GM23338 (cell line): ENCODE data around the gene ADD3. TPM values are rescaled to one million over a fixed set of nuclear protein-coding genes. Genes with fewer than 3 reads are reported as not detected.

ENCODE experiments used
- ATAC-seq: fragments of 200-7000 bp; cut with Tn5 transposase; 3 replicates; pipeline ENCODE4 v1.9.1; 2020
- DNase-seq: peaks from one replicate; pipeline ENCODE4 v3.0.0-alpha.2; 2015; ENCODE audit warnings: low spot score
- H2AFZ ChIP-seq: fragments of 200-600 bp; sonication (generic); 2 replicates; pipeline ENCODE4 v1.8.0; 2016; ENCODE audit warnings: antibody characterized with exemption, mild to moderate bottlenecking, moderate library complexity
- H3F3A ChIP-seq: fragments of 200-600 bp; sonication (generic); replicated peaks from 2 replicates; pipeline ENCODE4 v1.8.0; 2017; ENCODE audit warnings: antibody characterized with exemption, mixed run types, low read depth
- H3K27ac ChIP-seq: fragments of 200-600 bp; sonication (generic); 2 replicates; pipeline ENCODE4 v1.6.1; 2016; ENCODE audit warnings: low read depth
- H3K27me3 ChIP-seq: fragments of 200-600 bp; sonication (generic); 2 replicates; pipeline ENCODE4 v1.8.0; 2016; ENCODE audit warnings: mild to moderate bottlenecking, mixed run types, moderate library complexity; ENCODE audit not compliant: insufficient read depth
- H3K36me3 ChIP-seq: fragments of 200-600 bp; sonication (generic); 2 replicates; pipeline ENCODE4 v1.8.0; 2016; ENCODE audit warnings: mild to moderate bottlenecking; ENCODE audit not compliant: insufficient read depth
- H3K4me1 ChIP-seq: fragments of 200-600 bp; sonication (generic); 2 replicates; pipeline ENCODE4 v1.8.0; 2016; ENCODE audit warnings: mild to moderate bottlenecking, moderate library complexity; ENCODE audit not compliant: insufficient read depth
- H3K4me2 ChIP-seq: fragments of 200-600 bp; sonication (generic); 2 replicates; pipeline ENCODE4 v1.7.1; 2017; ENCODE audit warnings: mixed run types
- H3K4me3 ChIP-seq: fragments of 200-600 bp; sonication (generic); 2 replicates; pipeline ENCODE4 v1.6.1; 2016; ENCODE audit warnings: mixed run types
- H3K79me2 ChIP-seq: fragments of 200-600 bp; sonication (generic); replicated peaks from 2 replicates; pipeline ENCODE4 v1.8.0; 2017; ENCODE audit warnings: mild to moderate bottlenecking; ENCODE audit not compliant: insufficient read depth
- H3K9me2 ChIP-seq: fragments of 200-600 bp; sonication (generic); 2 replicates; pipeline ENCODE4 v1.8.0; 2017; ENCODE audit not compliant: insufficient read depth
- H4K20me1 ChIP-seq: fragments of 200-600 bp; sonication (generic); replicated peaks from 2 replicates; pipeline ENCODE4 v1.8.0; 2017; ENCODE audit warnings: mild to moderate bottlenecking; ENCODE audit not compliant: insufficient read depth
- H3K27ac Mint-ChIP-seq: 2 replicates; pipeline ENCODE4 v1.8.0; 2020; ENCODE audit warnings: inconsistent platforms, mild to moderate bottlenecking, moderate library complexity, mixed read lengths
- H3K27me3 Mint-ChIP-seq: 3 replicates; pipeline ENCODE4 v1.8.0; 2022; ENCODE audit warnings: low read depth, mild to moderate bottlenecking, moderate library complexity, mixed read lengths, inconsistent platforms; ENCODE audit not compliant: insufficient read depth, poor library complexity
- H3K36me3 Mint-ChIP-seq: 3 replicates; pipeline ENCODE4 v1.8.0; 2021; ENCODE audit warnings: low read depth, mild to moderate bottlenecking, inconsistent platforms, moderate library complexity, mixed read lengths
- H3K4me1 Mint-ChIP-seq: 3 replicates; pipeline ENCODE4 v1.8.0; 2020; ENCODE audit warnings: mild to moderate bottlenecking, inconsistent platforms, mixed read lengths
- H3K4me3 Mint-ChIP-seq: 3 replicates; pipeline ENCODE4 v1.8.0; 2021; ENCODE audit warnings: moderate library complexity, mild to moderate bottlenecking, inconsistent platforms, mixed read lengths
- H3K9me3 Mint-ChIP-seq: 3 replicates; pipeline ENCODE4 v1.8.0; 2020; ENCODE audit warnings: moderate library complexity, mild to moderate bottlenecking, inconsistent platforms, mixed read lengths
- CTCF ChIP-seq, 2 experiments: fragments of 200-600 bp in 1 of 2; sonication (generic) in 1 of 2; conservative IDR thresholded peaks; 2 replicates each; pipeline versions ENCODE4 v1.5.1 to v1.6.1; 2016 to 2017; ENCODE audit warnings: antibody characterized with exemption in 2 of 2, low read depth in 2 of 2, mild to moderate bottlenecking in 2 of 2, moderate library complexity in 1 of 2
- ETS1 ChIP-seq: IDR thresholded peaks from 2 replicates; pipeline ENCODE4 v1.6.1; 2016; ENCODE audit warnings: antibody characterized with exemption
- EZH2 ChIP-seq: fragments of 200-600 bp; sonication (generic); IDR thresholded peaks from one replicate; pipeline ENCODE4 v1.8.0; 2017; ENCODE audit warnings: antibody characterized with exemption, mild to moderate bottlenecking, low read depth; ENCODE audit not compliant: unreplicated experiment
- NANOG ChIP-seq: IDR thresholded peaks from 2 replicates; pipeline ENCODE4 v1.6.1; 2016; ENCODE audit warnings: antibody characterized with exemption, borderline replicate concordance
- POLR2AphosphoS5 ChIP-seq: IDR thresholded peaks from 2 replicates; pipeline ENCODE4 v1.6.1; 2016; ENCODE audit warnings: antibody characterized with exemption, low read depth
- REST ChIP-seq: IDR thresholded peaks from one replicate; pipeline ENCODE4 v1.6.1; 2018; ENCODE audit warnings: antibody characterized with exemption; ENCODE audit not compliant: unreplicated experiment
- ZNF114 ChIP-seq: fragments of 250-450 bp; sonication (Bioruptor Pico); IDR thresholded peaks from 2 replicates; pipeline ENCODE4 v1.5.0; 2020; ENCODE audit warnings: mild to moderate bottlenecking, moderate library complexity
- ZNF462 ChIP-seq: fragments of 250-450 bp; sonication (Bioruptor Pico); IDR thresholded peaks from 2 replicates; pipeline ENCODE4 v1.5.0; 2020; ENCODE audit warnings: mild to moderate bottlenecking, moderate library complexity
- polyA plus RNA-seq: library from polyadenylated mRNA; unstranded; fragments of >200 nt; fragmentation: Nextera tagmentation; extraction: Ambion mirVana; gene quantifications from 2 replicates; pipeline ENCODE4 v1.2.1, GENCODE V29; 2016
- total RNA-seq: library from RNA; depleted of rRNA; stranded (reverse); fragments of >200 nt; shearing (Covaris generic); gene quantifications from 2 replicates; pipeline ENCODE4 v1.2.3, GENCODE V29; 2014

Gene ADD3
- total and polyA plus RNA-seq, 2 experiments from 2014 or later = 68.5 to 767 TPM

- Histone ChIP-seq H3K27ac (no peak overlapping the region), H3K4me3 (no peak overlapping the region), H4K20me1 (no peaks in the 10 kb centered on the region; the same call in 1 of the 2 replicates), H3K79me2 (no peaks in the 10 kb centered on the region), H3K4me1 (peaks cover 8% of the 10 kb centered on the region), H2AFZ (no peak overlapping the region), H3F3A (no peaks in the 10 kb centered on the region), H3K27me3 (peaks cover 62% of the 10 kb centered on the region), H3K4me2 (no peak overlapping the region), H3K9me2 (no peaks in the 10 kb centered on the region), H3K36me3 (no peaks in the 10 kb centered on the region)
- Mint-ChIP-seq H3K4me3 (no peak overlapping the region; the same call in 2 of the 3 replicates), H3K4me1 (peaks cover 23% of the 10 kb centered on the region), H3K36me3 (no peaks in the 10 kb centered on the region), H3K9me3 (no peaks in the 10 kb centered on the region; the same call in 2 of the 3 replicates), H3K27ac (no peak overlapping the region), H3K27me3 (peaks cover 44% of the 10 kb centered on the region)
- TF ChIP-seq NANOG (no peak), ZNF114 (CRISPR knock-in tag) (no peak), ZNF462 (CRISPR knock-in tag) (no peak), REST (no peak), ETS1 (no peak), POLR2AphosphoS5 (no peak), CTCF (conservative IDR thresholded peaks at IDR 0.05; ENCODE audit: low read depth in 2 of 2) (no peak), EZH2 (no peak)
- DNase-seq (no peak), ATAC-seq (no peak)
Observed at GRCh38 chr10:110158051-110159005, 150.5 kb downstream of the ADD3 start.
